CD4-positive, alpha-beta T cell treated with Interleukin-17A for 4 hours (primary cell): ENCODE data around the gene ACER3.
"Not testable (repeated sequence)": the region's sequence is repeated elsewhere in the genome, so short reads cannot be mapped to it uniquely, and the experiment has no call there.

ENCODE experiments used
- DNase-seq: peaks from one replicate; pipeline ENCODE4 v3.0.0-alpha.2; 2020; ENCODE audit warnings: mixed read lengths

The ACER3 gene

DNA sequence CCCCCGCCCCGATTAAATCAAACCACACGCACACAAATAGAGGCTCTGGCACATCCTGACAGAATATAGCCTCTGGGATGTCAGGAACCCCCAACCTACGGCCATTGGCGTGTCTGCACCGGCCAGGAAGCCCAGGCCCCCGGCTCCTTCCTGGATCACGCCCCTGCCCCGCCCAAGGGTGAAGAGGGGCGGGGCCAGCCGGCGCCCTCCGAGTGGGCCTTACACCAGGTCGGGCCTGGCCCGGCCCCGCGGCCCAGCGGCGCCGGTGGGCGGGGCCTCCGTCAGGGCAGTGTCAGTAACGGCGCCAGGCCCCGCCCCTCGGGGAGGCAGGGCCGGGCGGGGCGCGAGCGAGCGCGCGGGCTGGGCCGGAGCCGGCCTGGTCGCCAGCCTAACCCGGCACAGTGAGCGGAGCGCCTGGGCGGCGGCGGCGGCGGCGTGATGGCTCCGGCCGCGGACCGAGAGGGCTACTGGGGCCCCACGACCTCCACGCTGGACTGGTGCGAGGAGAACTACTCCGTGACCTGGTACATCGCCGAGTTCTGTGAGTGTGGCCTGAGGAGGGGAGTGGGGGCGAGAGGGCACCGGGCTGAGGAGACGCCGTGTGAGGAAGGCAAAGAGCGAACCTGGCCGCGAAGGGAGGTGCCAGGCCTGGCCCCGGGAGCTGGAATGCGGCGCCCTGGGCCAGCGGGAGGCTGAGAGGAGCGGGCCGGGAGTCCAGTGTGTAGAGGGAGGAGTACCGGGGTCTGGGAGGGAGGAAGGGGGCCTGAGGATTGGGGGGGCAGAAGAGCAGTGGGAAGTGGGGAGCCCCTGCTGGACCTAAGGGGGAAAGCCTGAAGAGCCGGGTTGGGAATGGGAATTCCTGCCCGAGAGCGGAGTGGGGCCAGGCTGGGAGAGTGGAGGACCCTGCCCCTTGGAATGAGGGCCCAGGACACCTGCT, at the start of gene ACER3:
ACER3 (plus strand) TSS at position 380 of the 937 bp plus-strand sequence; CDS start at position 439, 59 bp downstream.
- DNase-seq = peak; percentile 96

DNA sequence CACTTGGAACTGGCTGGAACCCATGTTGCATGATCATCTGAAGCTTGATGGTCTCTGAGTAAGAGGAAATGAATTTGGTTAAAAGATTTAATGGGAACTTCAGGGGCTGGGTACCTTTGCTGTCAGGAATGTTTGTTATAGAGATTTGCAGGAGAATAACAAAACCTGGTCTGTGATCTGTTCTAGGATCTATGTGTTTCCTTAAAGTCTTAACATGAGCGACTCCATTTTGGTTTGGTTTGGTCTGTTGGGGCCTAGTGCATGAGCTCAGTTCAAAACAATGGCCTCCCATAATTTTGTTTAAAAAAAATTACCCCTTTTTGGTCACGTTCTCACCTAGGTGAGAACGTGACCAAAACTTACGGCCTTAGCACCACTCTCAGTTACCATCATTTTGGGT, 49.5 kb upstream of the ACER3 start:
- DNase-seq = no peak

DNA sequence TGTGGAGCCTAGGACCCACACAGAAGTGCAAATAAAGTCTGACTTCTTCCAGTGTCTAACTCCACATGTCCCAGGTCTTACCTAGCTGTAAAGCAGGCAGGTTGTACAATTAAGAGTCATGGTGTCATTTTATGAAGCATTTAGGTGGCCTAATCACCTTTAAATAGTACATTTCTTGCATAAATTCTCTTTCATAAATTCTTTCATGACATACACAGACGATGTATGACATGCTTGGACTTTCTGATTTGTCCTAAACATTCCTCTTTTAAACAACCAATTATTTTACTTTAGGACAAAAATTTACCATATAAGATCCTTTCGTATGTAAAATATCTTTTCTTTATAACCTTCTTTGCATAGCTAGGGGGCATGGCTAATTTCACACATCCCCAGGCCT, 46.3 kb upstream of the ACER3 start:
- DNase-seq = no peak

DNA sequence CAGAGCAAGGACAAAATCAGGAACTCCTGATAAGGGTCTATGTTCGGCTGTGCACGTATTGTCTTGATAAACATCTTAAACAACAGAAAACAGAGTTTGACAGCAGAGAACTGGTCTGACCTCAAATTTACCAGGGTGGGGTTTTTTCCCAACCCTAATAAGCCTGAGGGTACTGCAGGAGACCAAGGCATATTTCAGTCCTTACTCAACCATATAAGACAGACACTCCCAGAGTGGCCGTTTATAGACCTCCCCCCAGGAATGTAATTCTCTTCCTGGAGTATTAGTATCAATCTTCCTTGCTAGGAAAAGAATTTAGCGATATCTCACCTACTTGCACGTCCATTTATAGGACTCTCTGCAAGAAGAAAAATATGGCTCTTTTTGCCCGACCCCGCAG, 45.0 kb upstream of the ACER3 start:
- not testable (repeated sequence) for DNase-seq

DNA sequence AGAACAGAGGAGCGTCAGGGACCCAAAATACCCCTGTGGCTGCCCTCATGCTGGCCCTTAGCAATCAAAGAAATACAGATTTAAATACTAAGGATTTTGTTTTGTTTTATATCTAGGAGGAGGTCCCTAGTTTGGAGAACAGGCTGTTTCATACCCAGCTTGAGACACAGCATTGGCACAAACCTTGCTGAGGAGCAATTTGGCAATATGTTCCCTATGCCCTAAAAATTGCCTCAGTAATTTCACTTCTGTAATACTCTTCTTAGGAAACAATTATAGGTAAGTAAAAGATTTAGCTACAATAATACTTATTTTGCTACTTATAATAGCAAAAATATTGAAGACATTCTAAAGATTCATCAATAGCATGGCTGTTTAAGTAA, 40.5 kb upstream of the ACER3 start:
- no peak for DNase-seq

DNA sequence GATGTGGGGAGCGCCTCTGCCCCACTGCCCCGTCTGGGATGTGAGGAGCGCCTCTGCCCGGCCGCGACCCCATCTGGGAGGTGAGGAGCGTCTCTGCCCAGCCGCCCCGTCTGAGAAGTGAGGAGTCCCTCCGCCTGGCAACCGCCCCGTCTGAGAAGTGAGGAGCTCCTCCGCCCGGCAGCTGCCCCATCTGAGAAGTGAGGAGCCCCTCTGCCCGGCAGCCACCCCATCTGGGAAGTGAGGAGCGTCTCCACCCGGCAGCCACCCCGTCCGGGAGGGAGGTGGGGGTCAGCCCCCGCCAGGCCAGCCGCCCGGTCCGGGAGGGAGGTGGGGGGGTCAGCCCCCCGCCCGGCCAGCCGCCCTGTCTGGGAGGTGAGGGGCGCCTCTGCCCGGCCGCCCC, 39.3 kb upstream of the ACER3 start:
- not testable (repeated sequence) for DNase-seq

GRCh38 chr11:76822406-76822805, 38.3 kb upstream of the ACER3 start:
- no peak for DNase-seq

GRCh38 chr11:76823481-76824028, 37.2 kb upstream of the ACER3 start:
- DNase-seq = no peak

DNA sequence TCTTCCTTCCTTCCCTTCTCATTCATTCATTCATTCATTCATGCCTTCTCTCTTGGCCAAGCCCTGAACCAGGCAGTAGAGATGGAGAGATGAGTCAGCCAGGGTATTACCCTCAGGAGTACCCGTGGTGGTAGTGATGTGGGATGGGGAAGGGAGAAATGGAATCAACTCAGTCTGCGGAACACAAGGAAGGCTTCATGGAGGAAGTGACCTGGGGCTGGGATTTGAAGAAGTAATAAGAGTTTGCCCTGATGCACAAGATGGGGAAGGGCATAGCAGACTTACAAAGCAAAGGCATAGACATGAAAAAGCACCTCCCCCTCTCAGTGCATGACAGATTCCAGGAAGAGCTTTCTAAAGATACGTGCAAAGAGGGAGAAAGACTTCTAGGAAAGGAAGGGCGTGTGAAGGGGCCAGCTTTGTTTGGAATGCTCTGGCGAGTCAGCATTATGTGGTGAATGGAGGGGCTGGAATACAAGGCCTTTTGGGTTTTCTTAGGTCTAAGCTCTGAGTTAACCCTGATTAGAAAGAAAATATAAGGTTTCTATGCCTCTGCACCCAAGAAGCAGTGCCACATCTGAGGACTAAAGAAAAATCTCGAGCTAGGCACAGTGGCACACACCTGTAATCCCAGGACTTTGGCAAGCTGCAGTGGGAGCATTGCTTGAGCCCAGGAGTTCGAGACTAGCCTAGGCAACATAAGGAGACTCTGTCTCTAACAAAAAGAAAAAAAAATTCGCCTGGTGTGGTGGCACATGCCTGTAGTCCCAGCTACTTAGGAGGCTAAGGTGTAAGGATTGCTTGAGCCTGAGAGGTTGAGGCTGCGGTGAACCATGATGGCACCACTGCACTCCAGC, 36.4 kb upstream of the ACER3 start:
- no peak for DNase-seq

GRCh38 chr11:76824980-76825725, 35.6 kb upstream of the ACER3 start:
- no peak for DNase-seq

DNA sequence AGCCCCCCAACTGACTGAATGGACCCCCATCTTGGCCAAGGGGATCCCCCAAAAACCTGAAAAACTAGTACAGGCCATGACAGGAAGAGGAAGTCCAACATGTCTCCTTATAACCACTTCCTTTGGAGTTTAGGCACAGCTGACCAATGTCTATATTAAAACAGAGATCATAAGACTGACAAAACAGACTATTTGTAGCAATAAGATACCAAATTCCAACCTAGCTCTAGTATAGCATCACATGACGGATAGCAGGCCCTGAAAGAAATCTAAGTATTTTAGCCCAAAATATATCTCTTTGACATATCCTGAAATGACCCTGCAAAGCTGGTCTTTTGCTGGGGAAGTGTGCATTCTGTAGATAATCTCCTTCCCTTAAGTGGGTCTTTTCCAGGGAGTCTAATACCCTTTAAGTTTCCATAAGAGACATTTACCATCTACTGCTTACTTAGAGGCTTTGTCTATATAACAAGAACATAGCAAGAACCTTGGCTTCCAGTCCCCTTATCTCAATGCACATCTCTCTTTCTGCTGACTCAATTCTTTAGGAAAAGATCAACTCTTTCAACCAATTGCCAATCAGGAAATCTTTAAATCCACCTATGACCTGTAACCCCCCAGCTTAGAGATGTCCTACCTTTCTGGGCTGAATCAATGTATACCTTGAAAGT, 34.9 kb upstream of the ACER3 start:
- no peak for DNase-seq

DNA sequence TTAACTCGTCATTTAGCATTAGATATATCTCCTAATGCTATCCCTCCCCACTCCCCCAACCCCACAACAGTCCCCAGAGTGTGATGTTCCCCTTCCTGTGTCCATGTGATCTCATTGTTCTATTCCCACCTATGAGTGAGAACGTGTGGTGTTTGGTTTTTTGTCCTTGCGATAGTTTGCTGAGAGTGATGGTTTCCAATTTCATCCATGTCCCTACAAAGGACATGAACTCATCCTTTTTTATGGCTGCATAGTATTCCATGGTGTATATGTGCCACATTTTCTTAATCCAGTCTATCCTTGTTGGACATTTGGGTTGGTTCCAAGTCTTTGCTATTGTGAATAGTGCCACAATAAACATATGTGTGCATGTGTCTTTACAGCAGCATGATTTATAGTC, 34.2 kb upstream of the ACER3 start:
- DNase-seq = not testable (repeated sequence)

DNA sequence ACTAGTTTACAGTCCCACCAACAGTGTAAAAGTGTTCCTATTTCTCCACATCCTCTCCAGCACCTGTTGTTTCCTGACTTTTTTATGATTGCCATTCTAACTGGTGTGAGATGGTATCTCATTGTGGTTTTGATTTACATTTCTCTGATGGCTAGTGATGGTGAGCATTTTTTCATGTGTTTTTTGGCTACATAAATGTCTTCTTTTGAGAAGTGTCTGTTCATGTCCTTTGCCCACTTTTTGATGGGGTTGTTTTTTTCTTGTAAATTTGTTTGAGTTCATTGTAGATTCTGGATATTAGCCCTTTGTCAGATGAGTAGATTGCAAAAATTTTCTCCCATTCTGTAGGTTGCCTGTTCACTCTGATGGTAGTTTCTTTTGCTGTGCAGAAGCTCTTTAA, 33.7 kb upstream of the ACER3 start:
- not testable (repeated sequence) for DNase-seq

- DNase-seq = no peak
These were observed 29.9 kb upstream of the ACER3 start for GRCh38 chr11:76830639-76831327.

DNA sequence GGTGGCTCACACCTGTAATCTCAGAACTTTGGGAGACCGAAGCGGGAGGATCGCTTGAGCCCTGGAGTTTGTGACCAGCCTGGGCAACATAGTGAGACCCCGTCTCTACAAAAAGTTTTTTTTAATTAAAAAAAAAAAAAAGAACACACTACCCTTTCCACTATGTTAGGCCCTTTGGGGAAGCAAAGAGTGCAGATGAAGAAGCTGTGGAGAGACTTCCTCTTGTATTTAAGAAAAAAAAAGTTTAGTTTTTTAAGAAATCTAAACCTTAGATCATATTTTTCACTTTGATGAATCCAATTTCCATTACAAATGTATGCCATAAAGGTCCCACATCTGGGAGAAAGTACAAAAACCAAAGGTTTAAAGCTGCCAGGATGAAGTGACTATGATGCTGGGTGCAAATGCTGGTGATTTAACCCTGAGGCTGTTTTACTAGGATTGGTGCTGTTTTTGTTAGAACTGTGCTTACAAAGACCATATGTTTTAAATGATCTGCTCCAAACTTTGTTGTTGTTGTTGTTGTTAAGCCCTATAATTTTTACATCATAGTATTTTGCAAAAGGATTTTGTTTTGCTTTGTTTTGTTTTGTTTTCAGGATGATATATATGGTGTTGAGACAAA, 28.9 kb upstream of the ACER3 start:
- DNase-seq = no peak

DNA sequence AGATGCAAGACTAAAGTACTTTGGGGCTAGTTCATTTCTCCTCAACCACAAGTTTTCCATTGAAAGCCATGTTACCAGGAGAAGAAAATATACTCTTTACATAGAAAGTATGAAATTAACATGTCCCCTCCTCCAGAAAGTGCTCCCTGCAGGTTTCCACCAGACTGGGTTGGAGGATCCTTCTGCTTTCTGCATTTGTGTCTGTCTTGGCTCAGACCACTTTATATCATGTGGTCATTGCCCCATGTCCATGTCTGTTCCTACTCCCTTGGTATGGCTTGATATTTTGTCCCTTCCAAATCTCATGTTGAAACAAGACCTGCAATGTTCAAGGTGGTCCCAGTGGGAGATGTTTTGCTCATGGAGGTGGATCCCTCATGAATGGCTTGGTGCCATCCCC, 28.4 kb upstream of the ACER3 start:
- DNase-seq = no peak

DNA sequence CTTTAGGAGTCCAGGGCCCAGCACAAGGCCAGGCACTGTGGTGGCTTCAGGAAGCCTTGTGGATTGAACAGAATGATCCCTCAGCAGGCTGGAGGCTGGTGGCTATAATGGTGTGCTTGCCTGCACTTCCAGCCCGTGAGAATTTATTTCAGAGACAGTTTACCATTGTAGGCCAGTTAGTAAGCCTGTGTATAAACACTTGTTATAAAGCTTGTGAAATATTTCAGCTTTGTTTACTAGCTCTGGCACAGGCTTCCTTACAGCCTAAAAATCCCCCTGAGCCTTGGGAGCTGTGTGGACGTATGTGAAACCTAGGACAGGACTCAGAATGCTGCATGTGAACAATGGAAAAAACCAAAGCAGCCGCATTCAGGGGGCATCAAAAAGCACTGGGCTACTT, 26.6 kb upstream of the ACER3 start:
- DNase-seq = no peak

GRCh38 chr11:76835036-76835435, 25.7 kb upstream of the ACER3 start:
- no peak for DNase-seq

GRCh38 chr11:76835928-76836612, 24.6 kb upstream of the ACER3 start:
- no peak for DNase-seq

- DNase-seq = no peak
These were observed 24.0 kb upstream of the ACER3 start for GRCh38 chr11:76836613-76837291.
